HG03469 (cell line): ENCODE data around the gene NFIX.

Experiments
- ATAC-seq: cut with Tn5 transposase; IDR thresholded peaks from one replicate; pipeline ENCODE4 v1.9.1; 2021; ENCODE audit warnings: mild to moderate bottlenecking, moderate library complexity, moderate number of reproducible peaks; ENCODE audit not compliant: unreplicated experiment

Gene NFIX

DNA sequence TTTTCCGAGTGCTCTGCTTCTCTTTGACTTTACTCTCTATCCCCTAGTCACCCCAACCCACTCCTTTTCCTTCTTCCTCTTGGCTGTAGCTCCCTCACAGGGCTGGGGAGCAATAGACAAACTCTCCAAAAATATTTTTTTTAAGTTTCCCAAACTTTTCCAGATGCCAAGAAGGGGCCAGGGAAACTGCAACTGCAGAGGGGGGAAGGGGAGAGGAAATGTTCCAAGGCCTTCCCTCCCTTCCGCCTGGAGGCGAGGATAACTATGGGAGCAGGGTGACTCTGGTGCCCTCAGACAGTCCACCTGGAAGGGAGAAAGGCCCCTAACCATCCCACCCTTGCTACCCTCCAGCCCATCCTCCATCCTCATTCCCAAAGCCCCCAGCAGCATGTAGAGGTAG lies 58.0 kb downstream of the NFIX start:
- no peak for ATAC-seq

DNA sequence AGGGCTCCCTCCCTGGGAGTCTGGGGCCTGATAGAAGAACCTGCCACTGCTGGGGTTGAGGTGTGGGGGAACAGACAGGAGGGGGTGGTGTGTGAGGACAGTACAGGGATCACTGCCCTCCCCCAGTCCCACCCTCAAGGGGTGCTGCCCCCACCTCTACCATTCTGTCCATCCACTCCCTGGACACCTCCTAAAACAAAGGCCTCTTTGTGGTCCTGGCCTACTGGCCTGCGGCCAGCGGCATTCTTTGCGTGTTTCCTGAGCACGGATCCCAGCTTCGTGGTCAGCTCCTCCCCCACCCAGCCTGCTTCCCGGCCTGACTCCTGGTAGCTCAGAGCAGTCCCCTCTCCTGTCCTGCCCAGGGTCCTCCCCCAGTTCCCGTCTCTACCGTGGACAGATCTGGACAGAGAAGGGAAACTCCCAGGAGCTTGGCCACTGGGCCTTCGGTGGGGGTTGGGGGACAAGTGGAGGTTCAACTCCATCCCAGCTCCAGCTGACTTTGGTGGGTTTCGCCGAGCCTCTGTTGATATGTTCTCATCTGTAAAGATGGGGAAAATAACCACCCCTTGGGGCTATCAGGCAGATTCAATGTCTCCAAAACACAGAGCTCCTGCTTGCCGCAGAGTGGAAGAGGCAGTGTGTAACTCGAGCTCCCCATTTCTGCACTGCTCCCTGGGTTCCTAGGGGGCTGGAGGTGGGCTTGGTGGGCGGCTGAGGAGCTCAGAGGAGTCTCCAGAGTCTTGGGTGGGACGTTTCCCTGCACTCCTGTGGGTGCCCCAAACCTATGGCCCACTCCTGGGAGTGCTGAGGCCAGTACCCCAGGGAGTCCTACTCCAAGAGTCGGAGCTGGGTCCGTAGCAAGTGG lies 58.7 kb downstream of the NFIX start:
- no peak for ATAC-seq

DNA sequence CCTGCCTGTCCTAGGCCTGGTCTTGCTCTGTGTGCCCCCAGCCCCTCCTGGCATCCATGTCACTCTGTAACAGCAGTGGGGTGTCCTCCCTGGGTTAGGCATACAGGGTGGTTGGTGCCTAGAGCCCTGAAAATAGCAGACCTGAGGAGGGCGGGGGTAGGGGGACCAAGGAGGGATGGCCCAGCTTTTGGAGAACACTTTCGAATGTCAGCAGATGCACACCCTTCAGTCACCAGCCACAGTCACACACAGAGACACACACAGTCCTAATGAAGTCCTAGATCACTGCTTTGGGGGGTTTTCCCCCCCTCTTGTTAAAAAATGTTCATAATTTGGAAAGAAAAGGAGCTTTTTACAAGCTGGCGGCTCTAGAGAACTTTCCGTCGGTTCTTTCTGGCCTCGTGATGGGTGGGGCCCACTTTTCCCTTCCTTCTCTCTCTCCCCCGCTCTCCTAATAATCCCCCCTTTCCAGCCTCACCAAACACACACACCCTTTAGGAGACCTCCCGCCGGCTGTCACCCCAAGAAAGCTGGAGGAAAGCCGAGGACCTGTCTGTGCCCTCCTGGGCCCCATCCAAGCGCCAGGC lies 59.4 kb downstream of the NFIX start:
- ATAC-seq = no peak

DNA sequence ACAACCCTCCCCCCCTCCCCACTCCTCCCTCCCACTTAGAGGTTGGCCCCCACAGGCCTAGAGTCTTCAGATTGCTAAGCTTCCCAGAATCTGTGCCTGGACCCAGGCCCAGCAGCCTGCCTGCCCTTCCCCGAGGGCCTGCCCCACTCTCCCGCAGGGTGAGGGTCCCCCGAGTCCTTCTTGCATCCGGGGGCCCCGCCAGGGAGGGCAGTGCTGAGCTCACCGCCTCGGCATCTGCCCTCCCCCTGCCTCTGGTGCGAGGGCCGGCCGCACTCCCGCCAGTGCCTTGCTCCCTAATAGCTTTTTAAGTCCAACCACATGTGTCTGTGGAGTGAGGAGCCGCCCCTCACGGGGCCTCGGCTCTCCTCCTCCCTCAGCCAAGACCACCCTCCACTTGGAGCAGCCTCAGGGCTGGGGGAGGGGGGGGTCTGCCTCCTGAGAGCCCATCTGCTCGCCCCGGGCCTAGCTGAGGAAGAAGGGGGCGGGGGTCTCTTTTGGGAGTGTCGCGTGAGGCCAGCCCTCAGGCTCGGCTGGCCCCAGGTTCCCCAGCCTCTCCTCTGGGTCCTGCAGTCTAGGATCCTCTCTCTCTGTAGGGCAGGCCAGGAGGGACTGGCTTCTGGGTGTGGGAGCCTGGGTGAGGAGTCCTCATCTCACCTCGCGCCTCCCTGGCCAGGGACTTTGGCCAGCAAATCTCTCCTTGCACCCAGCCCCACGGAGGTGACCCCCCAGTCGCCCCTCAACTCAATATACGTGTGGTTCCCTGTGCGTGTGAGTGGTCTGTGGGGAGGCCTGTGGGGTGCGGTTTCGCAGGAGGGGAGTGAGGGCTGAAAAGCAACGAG lies 60.2 kb downstream of the NFIX start:
- ATAC-seq = no peak

DNA sequence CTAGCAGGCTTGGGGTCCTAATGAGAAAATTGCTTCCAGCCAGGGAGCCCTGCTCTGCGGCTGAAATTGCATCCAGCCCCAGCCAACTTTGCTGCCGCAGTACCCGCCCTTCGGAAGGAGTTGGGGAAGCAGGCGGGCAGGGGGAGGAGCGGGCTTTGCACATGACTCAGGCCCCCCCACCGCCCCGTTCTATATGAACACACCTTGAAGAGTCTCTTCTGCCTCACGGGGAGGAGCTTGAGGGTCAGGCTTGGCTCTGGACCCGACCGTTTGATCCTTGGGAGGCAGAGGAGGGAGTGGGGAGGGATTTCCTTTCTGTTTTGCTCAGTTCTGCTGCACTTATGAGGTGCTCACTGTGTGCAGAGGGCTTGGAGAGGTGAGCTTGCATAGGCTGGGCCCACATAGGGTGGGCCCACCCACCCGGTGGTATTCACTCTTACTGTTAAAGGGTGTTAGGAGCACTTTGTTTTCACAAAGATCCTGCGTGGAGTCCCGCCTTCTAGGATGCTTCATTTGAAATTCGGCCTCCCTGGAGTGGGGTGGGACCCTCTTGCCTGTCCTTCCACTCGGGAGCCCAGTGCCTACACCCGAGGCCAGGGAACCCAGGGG lies 60.9 kb downstream of the NFIX start:
- no peak for ATAC-seq

DNA sequence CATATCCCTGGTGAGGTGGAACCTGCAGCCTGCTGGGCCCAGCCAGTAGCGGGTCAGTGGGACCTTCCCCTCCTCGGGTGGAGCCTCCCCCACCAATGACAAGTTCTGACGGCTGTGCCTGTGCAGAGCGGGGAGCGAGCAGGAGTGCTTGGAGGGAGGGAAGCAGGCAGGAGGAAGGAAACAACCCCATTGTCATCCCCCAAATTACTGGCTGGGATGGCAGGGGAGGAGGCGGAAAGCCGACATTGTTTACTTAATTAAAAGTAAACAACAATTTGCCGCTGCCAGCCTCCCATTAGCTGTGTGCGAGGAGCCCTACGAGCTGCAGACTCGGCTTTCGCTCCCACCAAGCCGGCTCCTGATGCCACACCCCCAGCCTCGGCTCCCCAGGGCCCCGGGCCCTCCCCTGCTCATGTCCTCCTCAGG lies 61.9 kb downstream of the NFIX start:
- no peak for ATAC-seq

DNA sequence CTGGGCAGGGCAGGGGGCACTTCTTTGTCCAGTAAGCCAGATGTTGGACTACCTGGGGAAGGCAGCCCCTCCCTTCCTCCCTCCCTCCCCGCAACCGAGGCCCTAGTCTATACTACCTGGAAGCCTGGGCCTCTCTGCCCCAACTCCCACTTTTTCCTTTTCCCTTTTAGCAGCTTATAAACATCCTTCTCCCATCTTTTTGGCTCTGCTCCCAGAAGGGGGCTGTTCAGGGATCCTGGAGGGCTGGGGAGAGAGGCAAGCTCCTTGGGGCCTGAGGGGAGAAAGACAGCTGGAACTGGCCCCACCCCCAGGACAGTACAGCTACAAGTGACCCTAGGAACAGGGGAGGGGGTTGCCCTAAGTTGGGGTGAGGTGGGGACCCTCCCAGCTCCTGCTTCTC lies 62.5 kb downstream of the NFIX start:
- ATAC-seq = no peak

DNA sequence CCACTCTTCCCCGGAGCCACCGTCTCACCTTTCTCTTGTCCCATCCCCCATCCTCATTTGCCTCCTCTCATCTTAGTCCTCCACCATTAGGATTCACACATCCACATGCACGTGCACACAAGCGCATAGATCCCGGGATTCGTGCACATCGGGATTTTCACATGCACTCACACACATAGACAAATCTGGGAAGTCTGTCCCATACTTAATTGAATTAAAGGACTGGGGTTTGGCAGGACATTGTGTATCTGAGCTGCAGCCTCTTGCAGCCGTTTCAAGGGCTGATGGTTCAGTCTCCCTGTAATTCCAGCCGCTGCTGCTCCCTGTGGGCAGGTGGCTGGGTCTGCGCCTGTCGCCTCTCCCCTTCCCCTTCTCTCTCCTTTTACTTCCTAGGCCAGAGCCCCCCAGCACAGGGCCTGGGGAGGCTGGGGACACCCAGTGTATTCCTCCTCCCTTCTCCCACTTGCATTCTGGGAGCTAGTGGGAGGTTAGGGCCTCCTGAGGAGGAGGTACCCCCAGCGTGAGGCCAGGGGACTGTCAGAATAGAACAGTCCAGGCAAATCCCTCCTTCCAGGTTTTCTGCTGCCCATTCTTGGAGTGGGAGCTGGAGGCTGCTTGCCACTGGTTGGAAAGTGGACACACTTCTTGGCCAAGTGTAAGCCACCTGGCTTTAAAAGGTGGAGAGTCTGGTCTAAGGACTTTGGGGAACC lies 63.8 kb downstream of the NFIX start:
- ATAC-seq = no peak

DNA sequence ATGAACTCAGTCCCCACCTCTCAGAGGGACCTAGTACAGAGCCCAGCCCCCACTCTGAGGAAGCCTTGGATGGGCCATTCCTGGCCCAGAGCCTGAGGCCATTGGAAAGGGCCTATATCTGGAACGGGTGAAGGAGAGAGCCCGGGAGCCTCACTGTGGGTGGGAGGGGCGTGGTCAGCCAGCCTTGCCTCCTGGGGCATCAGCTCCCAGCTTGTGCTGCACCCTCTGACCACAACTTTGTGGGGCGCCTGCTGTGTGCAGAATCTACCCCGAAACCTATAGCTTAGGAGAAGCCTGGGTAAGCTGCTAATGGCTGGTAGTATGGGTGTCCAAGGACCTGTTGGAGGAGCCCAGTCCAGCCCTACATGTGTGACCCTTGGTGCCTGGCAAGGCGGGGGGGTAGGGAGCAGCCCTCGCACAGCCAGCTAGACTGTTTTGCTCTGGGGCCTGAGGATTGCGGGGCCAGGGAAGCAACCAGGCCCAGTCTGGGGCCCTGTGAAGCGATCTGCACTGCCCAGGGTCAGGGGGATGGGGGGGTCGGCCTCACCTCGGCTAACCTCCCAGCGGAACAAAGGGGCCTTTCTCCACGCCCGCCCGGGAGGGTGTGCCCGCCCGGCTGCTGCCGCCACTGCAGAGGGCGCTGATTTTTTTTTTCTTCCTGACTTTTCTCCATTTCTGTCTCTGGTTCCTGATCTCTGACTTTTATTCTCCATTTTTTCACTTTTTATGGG lies 65.1 kb downstream of the NFIX start:
- ATAC-seq = no peak

DNA sequence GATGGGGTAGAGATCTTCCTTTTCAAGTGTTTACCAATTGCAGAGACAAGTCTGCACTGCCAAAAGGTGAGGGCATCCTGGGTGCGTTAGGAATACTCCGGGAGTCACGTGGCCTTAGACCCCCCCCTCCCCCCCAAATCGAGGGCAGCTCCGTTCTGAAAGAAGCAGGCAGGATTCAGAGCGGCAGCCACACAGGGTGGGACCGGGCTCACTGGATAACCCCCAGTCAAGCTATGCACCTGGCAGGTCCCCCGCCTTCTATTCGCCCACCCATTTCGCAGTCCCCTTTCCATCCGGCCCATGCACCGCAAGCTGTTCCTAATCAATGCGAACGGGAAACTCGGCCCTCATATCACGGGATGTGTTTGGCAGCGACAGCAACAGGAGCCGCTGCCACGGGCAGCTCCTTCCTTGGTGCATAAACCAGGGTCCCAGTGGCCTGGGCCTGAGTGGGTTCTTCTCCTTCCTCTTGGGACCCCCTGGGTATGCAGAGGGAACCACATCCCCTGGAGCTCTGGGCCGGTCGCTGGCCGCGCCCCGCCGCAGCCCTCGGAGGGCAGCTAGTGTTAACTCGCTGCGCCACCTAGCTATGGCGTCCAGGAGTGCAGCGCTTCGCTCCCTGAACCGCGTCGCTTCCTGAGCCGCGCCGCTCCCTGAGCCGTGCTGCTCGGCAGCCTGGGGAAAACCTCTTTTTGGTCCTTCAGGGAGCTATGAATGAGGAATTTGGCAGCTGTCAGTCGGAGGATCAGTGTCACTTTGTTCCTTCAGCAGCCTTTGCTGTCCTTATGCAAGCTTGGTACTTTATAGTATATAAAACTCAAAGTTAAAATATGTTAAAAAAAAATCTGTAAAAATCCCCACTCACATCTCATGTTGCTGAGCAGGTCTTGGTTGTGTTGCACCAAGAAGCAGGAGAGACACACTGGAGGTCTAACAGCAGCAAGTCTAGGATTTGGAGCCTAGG lies 66.0 kb downstream of the NFIX start:
- no peak for ATAC-seq

DNA sequence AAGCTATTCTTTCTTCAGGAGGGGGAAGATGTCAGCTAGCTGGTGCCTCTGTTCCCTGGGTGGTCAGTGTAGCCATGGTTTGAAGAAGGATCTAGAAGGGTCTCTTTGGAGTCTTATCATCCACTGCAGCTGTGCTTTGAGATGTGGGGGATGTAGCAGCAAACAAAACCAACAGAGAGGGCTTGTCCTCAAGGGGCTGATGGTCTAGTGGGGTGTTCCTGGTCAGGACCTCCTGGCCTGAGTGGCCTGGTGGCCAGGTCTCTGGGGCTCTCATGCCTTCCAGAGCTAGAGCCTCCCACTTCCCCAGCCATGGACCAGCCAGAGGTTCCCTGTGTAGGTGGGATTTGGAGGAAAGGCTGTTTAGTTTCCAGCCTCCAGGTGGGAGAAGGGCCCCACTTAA lies 67.0 kb downstream of the NFIX start:
- ATAC-seq = no peak

DNA sequence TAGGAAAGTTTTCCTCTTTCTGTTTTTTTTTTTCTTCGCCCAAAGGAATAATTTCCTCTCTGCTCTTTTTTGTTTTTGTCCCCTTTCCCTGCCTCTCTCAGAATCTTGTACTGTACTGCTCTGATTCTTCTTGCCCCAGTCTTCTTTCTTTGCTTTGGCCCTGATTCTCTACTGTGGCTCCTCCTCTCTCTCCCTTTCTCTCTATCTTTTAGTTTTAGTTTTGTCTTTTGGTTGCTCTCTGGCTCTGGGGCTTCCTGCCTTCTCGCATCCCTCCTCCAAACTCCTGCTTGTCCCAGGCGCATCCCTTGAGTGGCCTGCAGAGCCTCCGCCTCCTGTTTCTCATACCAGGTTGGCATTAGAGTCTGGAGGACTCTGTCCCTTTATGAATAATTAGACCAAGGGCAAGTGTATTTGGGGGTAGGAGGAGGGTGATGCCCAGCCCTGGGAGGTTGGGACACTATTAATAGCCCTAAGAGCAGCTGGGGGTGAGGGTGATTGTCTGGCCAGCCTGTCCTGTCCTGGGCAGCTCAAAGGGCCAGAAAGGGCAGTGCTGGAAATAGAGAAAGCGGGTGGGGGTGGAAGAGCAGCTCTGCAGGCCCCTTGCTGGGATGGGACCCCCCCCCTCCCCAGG lies 68.3 kb downstream of the NFIX start:
- no peak for ATAC-seq

DNA sequence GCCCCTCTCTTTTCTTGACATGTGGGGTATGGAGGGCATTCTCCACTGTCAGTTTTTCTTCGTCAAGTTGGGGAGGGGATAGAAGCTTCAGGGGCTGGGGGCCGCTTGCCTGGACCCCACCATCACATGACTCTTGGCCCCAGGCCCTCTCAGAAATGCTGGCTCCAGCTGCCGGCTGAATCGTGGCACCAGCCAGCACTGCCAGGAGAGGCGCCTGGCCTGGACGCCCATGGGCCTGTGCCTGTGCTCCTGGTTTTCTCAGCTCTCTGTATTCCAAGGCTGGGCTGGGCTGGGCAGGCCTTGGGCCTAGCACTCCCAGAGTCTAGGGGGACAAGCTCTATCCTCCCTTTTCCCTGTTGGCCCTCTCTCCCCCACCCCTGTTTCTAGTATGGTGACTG lies 68.8 kb downstream of the NFIX start:
- no peak for ATAC-seq

DNA sequence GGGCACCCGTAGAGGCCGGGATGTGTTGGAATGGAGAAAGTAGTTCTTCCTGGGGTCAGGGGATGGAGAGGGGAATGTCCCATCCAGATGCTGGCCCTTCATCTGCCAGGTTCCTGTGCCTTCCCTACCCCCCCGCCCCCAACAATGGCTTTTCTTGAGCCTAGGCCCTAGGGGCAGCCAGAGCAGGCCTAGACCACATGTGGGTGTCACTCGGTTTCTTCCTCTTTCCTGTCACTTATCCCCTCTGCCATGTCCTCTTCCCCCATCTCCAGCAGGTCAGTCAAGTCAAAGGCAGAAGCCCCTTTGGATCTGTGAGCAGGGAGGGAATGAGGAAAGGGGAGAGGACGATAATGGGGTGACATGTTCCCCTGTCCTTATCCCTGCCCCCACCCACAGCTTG lies 71.0 kb downstream of the NFIX start:
- no peak for ATAC-seq

DNA sequence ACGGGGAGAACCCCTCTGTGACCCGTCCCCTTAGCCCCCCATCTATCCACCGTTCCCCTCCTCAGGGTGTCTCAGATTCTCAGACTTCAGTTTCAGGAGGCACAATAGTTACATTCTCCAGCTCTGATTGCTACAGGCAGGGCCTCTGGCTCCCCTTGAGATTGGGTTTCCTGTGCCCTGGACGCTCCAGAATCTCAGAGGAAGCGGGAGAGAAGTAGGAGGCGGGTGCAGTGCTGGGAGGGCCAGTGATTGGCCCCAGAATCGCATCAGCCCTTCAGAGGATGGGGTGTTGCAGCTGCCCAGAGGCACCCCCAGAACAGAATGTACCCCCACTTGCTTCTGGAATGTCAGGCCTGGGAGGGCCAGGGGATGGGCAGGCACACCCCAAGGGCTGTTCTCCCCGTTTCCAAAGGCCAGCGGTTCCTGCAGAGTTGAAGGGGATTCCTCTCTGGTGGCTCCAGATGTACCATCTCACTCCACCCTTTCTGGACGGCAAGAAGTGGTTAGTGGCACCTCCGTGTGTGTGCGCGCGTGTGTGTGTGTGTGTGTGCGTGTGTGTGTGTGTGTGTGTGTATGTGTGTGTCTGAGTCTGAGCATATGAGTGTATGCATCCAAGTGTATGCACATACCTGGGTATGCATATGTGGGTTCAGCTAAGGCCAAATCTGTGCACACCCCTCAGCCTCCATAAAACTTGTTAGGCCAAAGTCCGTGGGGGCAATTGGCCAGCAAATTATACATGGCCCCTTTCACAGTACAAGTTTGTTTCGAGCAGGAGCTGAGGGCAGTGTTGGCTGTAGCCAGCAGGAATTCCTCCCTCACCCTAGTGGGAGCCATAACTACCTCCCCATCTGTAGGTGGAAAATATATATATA lies 71.9 kb downstream of the NFIX start:
- ATAC-seq = no peak

DNA sequence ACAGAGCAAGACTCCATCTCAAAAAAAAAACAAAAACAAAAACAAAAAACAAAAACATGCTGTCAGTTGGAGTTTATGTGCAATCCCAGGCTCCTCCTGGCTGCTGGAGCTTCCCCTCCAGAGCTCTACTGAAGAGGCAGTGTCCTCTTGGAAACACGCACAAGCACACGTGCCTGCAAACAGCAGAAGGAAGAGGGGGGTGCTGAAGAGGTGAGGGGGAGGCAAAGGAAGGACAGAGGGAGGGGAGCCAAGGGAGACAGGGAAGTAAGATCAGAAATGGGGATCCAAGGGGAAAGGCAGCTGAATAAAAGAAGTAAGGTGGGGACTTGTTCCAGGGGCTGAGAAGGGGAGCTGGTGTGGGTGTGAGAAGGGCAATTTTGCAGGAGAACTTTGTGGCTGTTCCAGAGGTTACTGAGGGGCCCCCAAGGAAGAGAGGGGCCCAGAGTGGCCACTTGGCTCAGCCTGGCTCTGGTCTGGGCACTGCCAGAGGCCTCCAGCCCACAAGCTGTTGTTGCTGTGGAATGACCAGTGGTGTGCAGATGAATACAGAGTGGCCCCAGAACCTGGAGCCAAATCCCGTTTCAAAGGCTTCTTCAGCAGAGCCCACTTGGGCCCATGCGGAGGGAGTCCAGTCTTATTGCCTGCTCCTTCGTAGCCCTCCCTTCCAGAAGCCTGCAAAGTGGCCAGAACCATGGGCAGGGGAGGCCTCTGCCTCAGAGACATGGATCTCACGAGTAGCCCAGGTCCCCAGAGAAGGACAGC lies 73.0 kb downstream of the NFIX start:
- ATAC-seq = no peak
